H9 (cell line): ENCODE measurements around the gene CA12. TPM values are rescaled to one million over a fixed set of nuclear protein-coding genes. Genes with fewer than 3 reads are reported as not detected.

ENCODE experiments used
- DNase-seq: peaks from one replicate; pipeline ENCODE4 v3.0.0-alpha.2; 2017
- H2AFZ ChIP-seq: one replicate; pipeline ENCODE4 v1.6.1; 2013; ENCODE audit warnings: mild to moderate bottlenecking, low read length, control low read depth, moderate library complexity
- H2AK5ac ChIP-seq: 2 replicates; pipeline ENCODE4 v1.6.1; 2013; ENCODE audit warnings: low read length, control low read depth, mixed read lengths; ENCODE audit not compliant: insufficient read length
- H2BK120ac ChIP-seq: one replicate; pipeline ENCODE4 v1.6.1; 2013; ENCODE audit warnings: low read depth, mild to moderate bottlenecking, low read length, control low read depth, inconsistent platforms; ENCODE audit not compliant: poor library complexity, severe bottlenecking
- H2BK12ac ChIP-seq: 2 replicates; pipeline ENCODE4 v1.6.1; 2013; ENCODE audit warnings: low read length, control low read depth, mixed read lengths, low read depth; ENCODE audit not compliant: insufficient read length
- H2BK15ac ChIP-seq: 2 replicates; pipeline ENCODE4 v1.6.1; 2013; ENCODE audit warnings: low read depth, low read length, control low read depth
- H2BK20ac ChIP-seq: one replicate; pipeline ENCODE4 v1.6.1; 2013; ENCODE audit warnings: low read depth, mild to moderate bottlenecking, low read length, control low read depth, inconsistent platforms; ENCODE audit not compliant: poor library complexity, severe bottlenecking
- H2BK5ac ChIP-seq: 2 replicates; pipeline ENCODE4 v1.6.1; 2013; ENCODE audit warnings: low read length, control low read depth, mixed read lengths; ENCODE audit not compliant: insufficient read length
- H3K14ac ChIP-seq: 2 replicates; pipeline ENCODE4 v1.6.1; 2013; ENCODE audit warnings: low read length, control low read depth; ENCODE audit not compliant: insufficient read depth
- H3K18ac ChIP-seq: 2 replicates; pipeline ENCODE4 v1.6.1; 2013; ENCODE audit warnings: low read depth, mild to moderate bottlenecking, mixed read lengths, low read length, control low read depth; ENCODE audit not compliant: insufficient read length
- H3K23ac ChIP-seq: 2 replicates; pipeline ENCODE4 v1.6.1; 2013; ENCODE audit warnings: low read length, control low read depth, mixed read lengths, low read depth; ENCODE audit not compliant: insufficient read length
- H3K23me2 ChIP-seq: 2 replicates; pipeline ENCODE4 v1.6.1; 2013; ENCODE audit warnings: low read depth, mild to moderate bottlenecking, mixed read lengths, low read length, control low read depth; ENCODE audit not compliant: insufficient read length, poor library complexity, severe bottlenecking
- H3K27ac ChIP-seq: 2 replicates; pipeline ENCODE4 v1.5.1; 2013; ENCODE audit warnings: low read length, control low read depth, mixed read lengths, low read depth; ENCODE audit not compliant: insufficient read length
- H3K27me3 ChIP-seq: 2 replicates; pipeline ENCODE4 v1.6.1; 2013; ENCODE audit warnings: low read length, control low read depth, inconsistent platforms; ENCODE audit not compliant: insufficient read depth
- H3K4ac ChIP-seq: 2 replicates; pipeline ENCODE4 v1.6.1; 2013; ENCODE audit warnings: low read depth, mild to moderate bottlenecking, control low read depth, inconsistent platforms, low read length, moderate library complexity
- H3K4me1 ChIP-seq: 2 replicates; pipeline ENCODE4 v1.6.1; 2013; ENCODE audit warnings: low read length, control low read depth, inconsistent platforms; ENCODE audit not compliant: insufficient read depth
- H3K4me2 ChIP-seq: 2 replicates; pipeline ENCODE4 v1.6.1; 2013; ENCODE audit warnings: low read length, control low read depth, mixed read lengths; ENCODE audit not compliant: insufficient read length, insufficient read depth
- H3K56ac ChIP-seq: 2 replicates; pipeline ENCODE4 v1.6.1; 2013; ENCODE audit warnings: low read depth, mild to moderate bottlenecking, mixed read lengths, low read length, control low read depth; ENCODE audit not compliant: insufficient read length
- H3K79me1 ChIP-seq: 2 replicates; pipeline ENCODE4 v1.6.1; 2013; ENCODE audit warnings: low read depth, mild to moderate bottlenecking, moderate library complexity, low read length, control low read depth, inconsistent platforms; ENCODE audit not compliant: insufficient read depth, poor library complexity, severe bottlenecking
- H3K79me2 ChIP-seq: 2 replicates; pipeline ENCODE4 v1.6.1; 2013; ENCODE audit warnings: low read length, control low read depth, inconsistent platforms; ENCODE audit not compliant: insufficient read depth
- H3K9ac ChIP-seq: 2 replicates; pipeline ENCODE4 v1.6.1; 2013; ENCODE audit warnings: low read length, control low read depth, mixed read lengths; ENCODE audit not compliant: insufficient read length; ENCODE audit errors: extremely low read depth
- H3K9me3 ChIP-seq: one replicate; pipeline ENCODE4 v1.6.1; 2013; ENCODE audit warnings: low read depth, low read length, inconsistent platforms; ENCODE audit not compliant: control insufficient read depth
- H3T11ph ChIP-seq: one replicate; pipeline ENCODE4 v1.6.1; 2013; ENCODE audit warnings: mild to moderate bottlenecking, low read length, control low read depth, inconsistent platforms
- H4K20me1 ChIP-seq: one replicate; pipeline ENCODE4 v1.6.1; 2013; ENCODE audit not compliant: control insufficient read depth, insufficient read length, insufficient read depth
- H4K5ac ChIP-seq: 2 replicates; pipeline ENCODE4 v1.6.1; 2013; ENCODE audit warnings: low read depth, mild to moderate bottlenecking, mixed read lengths, low read length, control low read depth; ENCODE audit not compliant: insufficient read length
- H4K8ac ChIP-seq: replicated peaks from 2 replicates; pipeline ENCODE4 v1.6.1; 2013; ENCODE audit warnings: low read length, control low read depth, mixed read lengths, low read depth; ENCODE audit not compliant: insufficient read length
- H4K91ac ChIP-seq: 2 replicates; pipeline ENCODE4 v1.6.1; 2013; ENCODE audit warnings: low read depth, mild to moderate bottlenecking, moderate library complexity, mixed read lengths, low read length, control low read depth; ENCODE audit not compliant: insufficient read length
- H3K27ac Mint-ChIP-seq, 3 experiments: 2 replicates in 2 of 3; 3 replicates in 1 of 3; pipeline ENCODE4 v1.8.0; 2020 to 2021; ENCODE audit warnings: mixed read lengths in 3 of 3, mild to moderate bottlenecking in 1 of 3, moderate library complexity in 1 of 3
- H3K27me3 Mint-ChIP-seq: 2 replicates; pipeline ENCODE4 v1.8.0; 2021; ENCODE audit warnings: low read depth, mild to moderate bottlenecking, moderate library complexity, mixed read lengths
- H3K36me3 Mint-ChIP-seq, 3 experiments: 2 replicates in 2 of 3; 3 replicates in 1 of 3; pipeline ENCODE4 v1.8.0; 2020 to 2021; ENCODE audit warnings: low read depth in 3 of 3, mixed read lengths in 3 of 3; ENCODE audit not compliant: insufficient read depth in 1 of 3
- H3K4me1 Mint-ChIP-seq, 2 experiments: 2 replicates each; pipeline ENCODE4 v1.8.0; 2020; ENCODE audit warnings: mixed read lengths in 2 of 2
- H3K4me3 Mint-ChIP-seq, 2 experiments: 2 replicates in 1 of 2; 3 replicates in 1 of 2; pipeline ENCODE4 v1.8.0; 2020 to 2021; ENCODE audit warnings: mild to moderate bottlenecking in 2 of 2, mixed read lengths in 2 of 2, moderate library complexity in 1 of 2
- H3K9me3 Mint-ChIP-seq, 2 experiments: 2 replicates in 1 of 2; 3 replicates in 1 of 2; pipeline ENCODE4 v1.8.0; 2020; ENCODE audit warnings: mild to moderate bottlenecking in 2 of 2, mixed read lengths in 2 of 2, moderate library complexity in 1 of 2
- CTCF ChIP-seq: fragments of 200-600 bp; sonication (generic); conservative IDR thresholded peaks from 3 replicates; pipeline ENCODE4 v1.8.0; 2021; ENCODE audit warnings: antibody characterized with exemption, mild to moderate bottlenecking
- WGBS: extraction: QIAGEN DNeasy Blood & Tissue Kit; methylation state at CpG from one replicate; pipeline ENCODE4 v1.1.7; 2013; ENCODE audit warnings: missing lambda C conversion rate, low lambda C conversion rate, mixed read lengths; ENCODE audit not compliant: insufficient read length; ENCODE audit errors: extremely low coverage; 5-methylcytosine and 5-hydroxymethylcytosine counted together
- total RNA-seq: library from RNA; stranded (reverse); gene quantifications from 2 replicates; pipeline ENCODE4 v1.2.1, GENCODE V29; 2021

Gene CA12
- total RNA-seq, 1 experiment from 2014 or later: 0.68 TPM

DNA sequence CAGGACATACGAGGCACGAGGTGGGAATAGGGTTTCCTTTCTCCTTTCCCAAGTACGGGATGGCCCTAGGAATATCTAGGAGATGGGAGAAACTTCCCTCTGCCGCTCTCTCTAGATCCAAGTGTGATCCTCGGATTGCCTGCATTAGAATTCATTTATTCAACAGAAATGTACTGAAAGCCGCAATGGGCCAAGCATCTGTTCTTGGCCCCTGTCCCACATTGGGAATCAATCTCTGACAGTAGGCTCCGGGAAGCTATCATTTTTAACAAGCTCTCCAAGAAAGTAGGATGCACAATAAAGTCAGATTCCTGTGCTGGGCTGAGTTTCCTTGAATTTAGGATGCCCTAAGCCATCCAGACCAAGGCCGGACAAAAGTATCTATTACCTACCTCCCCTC is 37.2 kb upstream of the CA12 start:
- no peak overlapping the region for H4K8ac ChIP-seq
- no peak overlapping the region for H3T11ph ChIP-seq
- H4K5ac ChIP-seq: no peak overlapping the region
- no peak overlapping the region for H3K56ac ChIP-seq
- H3K79me2 ChIP-seq: no peaks in the 10 kb centered on the region
- no peaks in the 10 kb centered on the region for H3K9me3 ChIP-seq
- no peak overlapping the region for H2BK120ac ChIP-seq
- no peak overlapping the region for H3K27ac ChIP-seq
- H2BK20ac ChIP-seq: no peak overlapping the region
- H4K91ac ChIP-seq: no peak overlapping the region
- H2BK15ac ChIP-seq: no peak overlapping the region
- H3K36me3 Mint-ChIP-seq: no peaks in the 10 kb centered on the region
- no peaks in the 10 kb centered on the region for H4K20me1 ChIP-seq
- H3K4me2 ChIP-seq: no peak overlapping the region
- TF ChIP-seq CTCF: no peak
- no peak for DNase-seq
- H2BK12ac ChIP-seq: no peak overlapping the region
- no peak overlapping the region for H2BK5ac ChIP-seq
- H3K79me1 ChIP-seq: no peaks in the 10 kb centered on the region
- H3K23ac ChIP-seq: no peak overlapping the region
- peaks cover 2% of the 10 kb centered on the region; the same call in 1 of the 2 replicates for H3K4me1 ChIP-seq
- no peak overlapping the region for H2AFZ ChIP-seq
- no peak overlapping the region for H3K9ac ChIP-seq
- H3K23me2 ChIP-seq: no peaks in the 10 kb centered on the region
- no peak overlapping the region for H3K4me3 Mint-ChIP-seq
- H3K14ac ChIP-seq: no peak overlapping the region
- H3K27me3 Mint-ChIP-seq: no peaks in the 10 kb centered on the region; the same call in 1 of the 2 replicates
- H3K9me3 Mint-ChIP-seq: peaks cover 0 to 7% of the 10 kb centered on the region in 2 experiments; a peak in 1 of 5 replicates
- H3K18ac ChIP-seq: no peak overlapping the region
- no peaks in the 10 kb centered on the region for H3K4me1 Mint-ChIP-seq
- no peak overlapping the region for H3K27ac Mint-ChIP-seq
- H3K27me3 ChIP-seq: no peaks in the 10 kb centered on the region
- no peak overlapping the region for H2AK5ac ChIP-seq
- no CpG with 5 or more reads among the region's 8 CpGs for WGBS
- H3K4ac ChIP-seq: no peak overlapping the region
